GM21737 (cell line): ENCODE results near the gene MPV17L.
"Not testable (repeated sequence)": the region's sequence is repeated elsewhere in the genome, so short reads cannot be mapped to it uniquely, and the experiment has no call there.

Experiments
- ATAC-seq: cut with Tn5 transposase; IDR thresholded peaks from one replicate; pipeline ENCODE4 v1.9.1; 2021; ENCODE audit warnings: mild to moderate bottlenecking, moderate library complexity; ENCODE audit not compliant: unreplicated experiment

Gene MPV17L

GRCh38 chr16:15407756-15408155 is 12.2 kb downstream of the MPV17L start:
- not testable (repeated sequence) for ATAC-seq

GRCh38 chr16:15409476-15409875 is 13.9 kb downstream of the MPV17L start:
- not testable (repeated sequence) for ATAC-seq

GRCh38 chr16:15415511-15415985 is 20.0 kb downstream of the MPV17L start:
- no peak for ATAC-seq

GRCh38 chr16:15417197-15417596 is 21.6 kb downstream of the MPV17L start:
- no peak for ATAC-seq

GRCh38 chr16:15418206-15418605 is 22.7 kb downstream of the MPV17L start:
- no peak for ATAC-seq

GRCh38 chr16:15421696-15422095 is 26.1 kb downstream of the MPV17L start:
- not testable (repeated sequence) for ATAC-seq

GRCh38 chr16:15422222-15422621 is 26.7 kb downstream of the MPV17L start:
- ATAC-seq: no peak

GRCh38 chr16:15425861-15426260 is 30.3 kb downstream of the MPV17L start:
- ATAC-seq: no peak

- no peak for ATAC-seq
Observed at GRCh38 chr16:15426796-15427195, 31.2 kb downstream of the MPV17L start.

- no peak for ATAC-seq
Observed at GRCh38 chr16:15427648-15428239, 32.2 kb downstream of the MPV17L start.

GRCh38 chr16:15430884-15431283 is 35.3 kb downstream of the MPV17L start:
- ATAC-seq: not testable (repeated sequence)

GRCh38 chr16:15434079-15434424 is 38.5 kb downstream of the MPV17L start:
- no peak for ATAC-seq

- ATAC-seq: no peak
Observed at GRCh38 chr16:15434425-15435215, 39.1 kb downstream of the MPV17L start, which contains the start of gene BMERB1. BMERB1 (plus strand) TSS chr16:15434588; CDS start chr16:15434654, 66 bp downstream.

GRCh38 chr16:15435216-15435864 is 39.8 kb downstream of the MPV17L start:
- ATAC-seq: no peak

GRCh38 chr16:15439102-15439501 is 43.5 kb downstream of the MPV17L start:
- ATAC-seq: no peak

GRCh38 chr16:15439521-15439920 is 44.0 kb downstream of the MPV17L start:
- ATAC-seq: no peak

- ATAC-seq: no peak
Observed at GRCh38 chr16:15440852-15441251, 45.3 kb downstream of the MPV17L start.

GRCh38 chr16:15442140-15442539 is 46.6 kb downstream of the MPV17L start:
- not testable (repeated sequence) for ATAC-seq

GRCh38 chr16:15443753-15444152 is 48.2 kb downstream of the MPV17L start:
- ATAC-seq: no peak

GRCh38 chr16:15444264-15444663 is 48.7 kb downstream of the MPV17L start:
- no peak for ATAC-seq

- ATAC-seq: no peak
Observed at GRCh38 chr16:15445450-15445849, 49.9 kb downstream of the MPV17L start.

- ATAC-seq: no peak
Observed at GRCh38 chr16:15446901-15447300, 51.3 kb downstream of the MPV17L start.
